DOHH2 (cell line): ENCODE data around the gene GRIN2A.

Experiments used
- EZH2phosphoT487 ChIP-seq: fragments of 200-600 bp; sonication (generic); IDR thresholded peaks from 2 replicates; pipeline ENCODE4 v1.6.1; 2017; ENCODE audit warnings: borderline replicate concordance, mild to moderate bottlenecking, antibody characterized with exemption, low read length, moderate library complexity, mixed read lengths
- TF ChIP-seq, protein P1 (sequence below): fragments of 200-600 bp; sonication (generic); IDR thresholded peaks from one replicate; pipeline ENCODE4 v1.5.1; 2014; ENCODE audit warnings: antibody characterized with exemption, mild to moderate bottlenecking, low read depth, low read length; ENCODE audit not compliant: poor library complexity, severe bottlenecking

GRCh38 chr16:9708972-9709620, 473.1 kb downstream of the GRIN2A start:
- TF ChIP-seq, protein P1, sequence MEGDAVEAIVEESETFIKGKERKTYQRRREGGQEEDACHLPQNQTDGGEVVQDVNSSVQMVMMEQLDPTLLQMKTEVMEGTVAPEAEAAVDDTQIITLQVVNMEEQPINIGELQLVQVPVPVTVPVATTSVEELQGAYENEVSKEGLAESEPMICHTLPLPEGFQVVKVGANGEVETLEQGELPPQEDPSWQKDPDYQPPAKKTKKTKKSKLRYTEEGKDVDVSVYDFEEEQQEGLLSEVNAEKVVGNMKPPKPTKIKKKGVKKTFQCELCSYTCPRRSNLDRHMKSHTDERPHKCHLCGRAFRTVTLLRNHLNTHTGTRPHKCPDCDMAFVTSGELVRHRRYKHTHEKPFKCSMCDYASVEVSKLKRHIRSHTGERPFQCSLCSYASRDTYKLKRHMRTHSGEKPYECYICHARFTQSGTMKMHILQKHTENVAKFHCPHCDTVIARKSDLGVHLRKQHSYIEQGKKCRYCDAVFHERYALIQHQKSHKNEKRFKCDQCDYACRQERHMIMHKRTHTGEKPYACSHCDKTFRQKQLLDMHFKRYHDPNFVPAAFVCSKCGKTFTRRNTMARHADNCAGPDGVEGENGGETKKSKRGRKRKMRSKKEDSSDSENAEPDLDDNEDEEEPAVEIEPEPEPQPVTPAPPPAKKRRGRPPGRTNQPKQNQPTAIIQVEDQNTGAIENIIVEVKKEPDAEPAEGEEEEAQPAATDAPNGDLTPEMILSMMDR = no peak
- no peak for TF ChIP-seq EZH2phosphoT487
